CD8-positive, alpha-beta memory T cell (primary cell): ENCODE measurements around the gene NF1. TPM values are rescaled to one million over a fixed set of nuclear protein-coding genes. Genes with fewer than 3 reads are reported as not detected.
"Not testable (repeated sequence)": the region's sequence is repeated elsewhere in the genome, so short reads cannot be mapped to it uniquely, and the experiment has no call there.

Experiments
- CTCF ChIA-PET: fragments of 350-600 bp; sonication (Branson Sonifier 250); formaldehyde crosslinking; loops from one replicate; lab custom pipeline; 2021; ENCODE audit warnings: antibody characterized with exemption; lab: Charles Lee
- POLR2A ChIA-PET: fragments of 350-600 bp; sonication (Branson Sonifier 250); formaldehyde crosslinking; loops from one replicate; lab custom pipeline; 2021; ENCODE audit warnings: antibody characterized with exemption; lab: Charles Lee
- DNase-seq, 5 donors: peaks; one replicate each; pipeline versions ENCODE4 v3.0.0 to v3.0.0-alpha.2; 2020 to 2022; ENCODE audit warnings: mixed read lengths in 1 of 5
- H3K27ac ChIP-seq: one replicate; pipeline ENCODE4 v1.7.0; 2013; ENCODE audit warnings: low read depth, mild to moderate bottlenecking, low read length, moderate library complexity
- H3K27me3 ChIP-seq: 2 replicates; pipeline ENCODE4 v1.7.0; 2013; ENCODE audit warnings: low read length, mild to moderate bottlenecking; ENCODE audit not compliant: insufficient read depth, poor library complexity, severe bottlenecking
- H3K36me3 ChIP-seq: 2 replicates; pipeline ENCODE4 v1.7.0; 2013; ENCODE audit warnings: mild to moderate bottlenecking, low read length, moderate library complexity; ENCODE audit not compliant: insufficient read depth
- H3K4me1 ChIP-seq: 2 replicates; pipeline ENCODE4 v1.7.0; 2013; ENCODE audit warnings: mild to moderate bottlenecking, low read length, moderate library complexity; ENCODE audit not compliant: insufficient read depth
- H3K4me3 ChIP-seq: 2 replicates; pipeline ENCODE4 v1.7.0; 2013; ENCODE audit warnings: mild to moderate bottlenecking, low read length
- H3K9me3 ChIP-seq: 2 replicates; pipeline ENCODE4 v1.7.0; 2013; ENCODE audit warnings: mild to moderate bottlenecking, low read length
- H3K27ac Mint-ChIP-seq, 8 donors: one replicate each; pipeline ENCODE4 v1.8.0; 2020 to 2021; ENCODE audit warnings: mixed read lengths in 8 of 8, mild to moderate bottlenecking in 6 of 8, inconsistent platforms in 3 of 8, moderate library complexity in 3 of 8
- H3K27me3 Mint-ChIP-seq, 2 donors: one replicate each; pipeline ENCODE4 v1.8.0; 2020 to 2021; ENCODE audit warnings: mixed read lengths in 2 of 2, mild to moderate bottlenecking in 1 of 2, moderate library complexity in 1 of 2
- H3K36me3 Mint-ChIP-seq, 3 donors: one replicate each; pipeline ENCODE4 v1.8.0; 2020 to 2021; ENCODE audit warnings: mixed read lengths in 3 of 3, inconsistent platforms in 1 of 3, mild to moderate bottlenecking in 1 of 3
- H3K4me1 Mint-ChIP-seq, 3 donors: one replicate each; pipeline ENCODE4 v1.8.0; 2020 to 2021; ENCODE audit warnings: mixed read lengths in 3 of 3, inconsistent platforms in 1 of 3, mild to moderate bottlenecking in 1 of 3
- H3K4me3 Mint-ChIP-seq, 7 donors: one replicate each; pipeline ENCODE4 v1.8.0; 2020 to 2021; ENCODE audit warnings: mixed read lengths in 7 of 7, mild to moderate bottlenecking in 6 of 7, moderate library complexity in 4 of 7, inconsistent platforms in 2 of 7
- H3K9me3 Mint-ChIP-seq, 5 donors: one replicate each; pipeline ENCODE4 v1.8.0; 2020 to 2022; ENCODE audit warnings: mixed read lengths in 5 of 5, mild to moderate bottlenecking in 3 of 5, moderate library complexity in 2 of 5, inconsistent platforms in 1 of 5
- polyA plus RNA-seq: library from polyadenylated mRNA; unstranded; fragments of 300-500 nt; fragmentation: Illumina TruSeq; gene quantifications from one replicate; pipeline ENCODE4 v1.2.3, GENCODE V29; 2021
- total RNA-seq, 2 experiments: library from RNA; stranded (reverse); gene quantifications; one replicate each; pipeline ENCODE4 v1.2.3, GENCODE V29; 2021

NF1 gene
- total and polyA plus RNA-seq, 3 experiments from 2014 or later: 5.8 to 22.8 (median 22.8) TPM

DNA sequence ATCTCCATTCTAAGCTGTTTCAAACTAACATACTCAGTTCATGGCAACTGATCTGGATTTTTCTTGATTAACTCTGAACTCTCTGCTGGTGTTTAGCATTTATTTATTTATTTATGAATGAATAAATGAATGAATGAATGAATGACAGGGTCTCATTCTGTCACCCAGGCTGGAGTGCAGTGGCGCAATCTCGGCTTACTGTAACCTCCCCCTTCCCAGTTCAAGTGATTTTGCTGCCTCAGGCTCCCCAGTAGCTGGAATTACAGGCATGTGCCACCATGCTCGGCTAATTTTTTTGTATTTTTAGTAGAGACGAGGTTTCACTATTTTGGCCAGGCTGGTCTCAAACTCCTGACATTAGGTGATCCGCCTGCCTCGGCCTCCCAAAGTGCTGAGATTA, 62.1 kb downstream of the NF1 start:
- H3K27ac ChIP-seq, H3K4me3 ChIP-seq, DNase-seq, H3K9me3 ChIP-seq, H3K27ac Mint-ChIP-seq, CTCF ChIA-PET, H3K4me3 Mint-ChIP-seq, POLR2A ChIA-PET, H3K27me3 Mint-ChIP-seq, H3K27me3 ChIP-seq, H3K36me3 ChIP-seq, H3K9me3 Mint-ChIP-seq: not testable (repeated sequence)
- H3K36me3 Mint-ChIP-seq: peaks cover 5 to 15% (median 9%) of the 10 kb centered on the region in 3 donors
- peaks cover 16% of the 10 kb centered on the region for H3K4me1 ChIP-seq
- peaks cover 14 to 32% (median 24%) of the 10 kb centered on the region in 3 donors for H3K4me1 Mint-ChIP-seq

DNA sequence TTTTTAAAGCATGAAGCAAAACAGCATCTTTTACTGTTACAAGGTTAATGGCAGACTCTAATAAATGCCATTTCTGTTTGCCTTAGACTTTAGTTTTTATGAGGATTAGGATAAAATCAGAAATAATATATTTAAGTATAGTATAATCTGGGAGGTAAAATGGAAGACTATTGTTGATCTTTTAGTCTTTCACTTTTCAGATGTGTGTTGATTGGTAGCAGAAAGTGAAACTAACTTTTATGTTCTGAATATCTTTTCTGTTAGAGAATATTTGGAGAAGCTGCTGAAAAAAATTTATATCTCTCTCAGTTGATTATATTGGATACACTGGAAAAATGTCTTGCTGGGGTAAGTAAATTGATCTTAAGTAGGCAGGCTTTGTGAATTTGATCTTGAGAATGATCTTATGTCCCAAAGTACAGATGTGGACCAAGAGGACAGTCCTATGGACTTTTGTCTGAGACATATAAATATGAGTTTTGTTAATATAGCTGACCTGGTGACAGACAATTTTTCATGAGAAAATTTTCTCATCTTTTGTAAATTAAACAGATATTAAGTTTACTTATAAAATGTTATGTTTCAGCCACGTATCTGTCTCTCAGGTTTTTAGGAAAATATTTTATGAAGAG, 64.1 kb downstream of the NF1 start:
- DNase-seq: peak in 2 of 5 donors; percentile 20 to 23

DNA sequence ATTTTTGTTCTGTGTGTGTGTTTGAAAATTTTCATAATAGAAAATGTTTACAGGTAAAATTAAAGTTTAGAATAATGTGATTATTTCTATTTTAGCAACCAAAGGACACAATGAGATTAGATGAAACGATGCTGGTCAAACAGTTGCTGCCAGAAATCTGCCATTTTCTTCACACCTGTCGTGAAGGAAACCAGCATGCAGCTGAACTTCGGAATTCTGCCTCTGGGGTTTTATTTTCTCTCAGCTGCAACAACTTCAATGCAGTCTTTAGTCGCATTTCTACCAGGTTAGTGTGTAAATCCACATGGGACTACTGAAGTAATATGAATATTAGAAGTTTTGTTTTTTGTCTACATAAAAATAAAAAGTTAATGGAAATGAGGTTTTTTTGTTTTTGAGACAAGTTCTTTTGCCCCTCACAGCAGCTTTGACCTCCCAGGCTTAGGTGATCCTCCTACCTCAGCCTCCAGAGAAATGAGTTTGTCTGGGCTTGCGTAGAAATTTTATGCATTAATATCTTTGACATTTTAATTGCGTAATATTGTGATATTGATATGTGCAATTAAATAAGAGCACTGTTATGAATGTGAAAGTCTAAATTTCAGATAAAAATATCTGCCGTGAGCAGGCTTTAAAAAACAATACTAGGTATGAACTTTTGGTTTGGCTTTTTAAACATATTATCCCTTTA, 68.5 kb downstream of the NF1 start:
- Histone ChIP-seq H3K27me3 (no peaks in the 10 kb centered on the region), H3K9me3 (no peaks in the 10 kb centered on the region), H3K4me3 (no peak overlapping the region), H3K27ac (no peak overlapping the region), H3K4me1 (peaks cover 12% of the 10 kb centered on the region), H3K36me3 (no peaks in the 10 kb centered on the region)
- POLR2A ChIA-PET: no interaction called here
- peaks cover 11 to 24% (median 19%) of the 10 kb centered on the region in 3 donors for H3K4me1 Mint-ChIP-seq
- H3K36me3 Mint-ChIP-seq: peaks cover 0 to 13% (median 3%) of the 10 kb centered on the region in 3 donors
- H3K27me3 Mint-ChIP-seq: no peaks in the 10 kb centered on the region
- DNase-seq: no peak
- no peaks in the 10 kb centered on the region for H3K9me3 Mint-ChIP-seq
- no peak overlapping the region for H3K4me3 Mint-ChIP-seq
- no peak overlapping the region for H3K27ac Mint-ChIP-seq
- CTCF ChIA-PET: no interaction called here

More for the DNA sequence above, 64.1 kb downstream of the NF1 start:
- H3K4me3 ChIP-seq: peak overlapping the region; percentile 52
- no peaks in the 10 kb centered on the region for H3K36me3 ChIP-seq
- H3K4me1 Mint-ChIP-seq: peaks cover 14 to 25% (median 24%) of the 10 kb centered on the region in 3 donors
- peaks cover 3 to 13% (median 3%) of the 10 kb centered on the region in 3 donors for H3K36me3 Mint-ChIP-seq
- no peaks in the 10 kb centered on the region for H3K27me3 ChIP-seq
- no peaks in the 10 kb centered on the region for H3K9me3 ChIP-seq
- H3K4me1 ChIP-seq: peaks cover 16% of the 10 kb centered on the region
- POLR2A ChIA-PET: no interaction called here
- H3K27me3 Mint-ChIP-seq: no peaks in the 10 kb centered on the region
- peak overlapping the region; percentile 82 to 90 (median 84) for H3K4me3 Mint-ChIP-seq
- CTCF ChIA-PET: no interaction called here
- H3K9me3 Mint-ChIP-seq: no peaks in the 10 kb centered on the region
- peak overlapping the region; percentile 51 to 94 (median 87) for H3K27ac Mint-ChIP-seq
- no peak overlapping the region for H3K27ac ChIP-seq

DNA sequence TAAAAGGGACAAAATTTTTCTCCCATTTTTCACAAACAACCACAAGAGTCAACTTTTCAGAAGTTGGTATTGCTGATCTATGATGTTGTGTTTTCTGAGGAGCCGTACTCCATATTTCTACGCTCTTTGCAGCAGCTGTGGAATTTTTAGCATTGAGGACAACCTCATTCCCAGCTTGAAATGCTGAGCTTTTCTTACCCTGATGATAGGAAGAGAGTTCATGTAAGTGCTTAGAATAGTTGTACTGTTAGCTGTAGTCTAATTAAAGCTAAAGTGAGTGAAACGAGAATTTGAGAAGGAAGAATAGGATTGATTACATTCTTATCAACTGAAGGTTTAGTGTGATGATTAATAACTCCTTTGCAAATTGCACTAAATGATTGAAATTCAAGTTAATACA, 72.3 kb downstream of the NF1 start:
- Mint-ChIP-seq H3K27ac (no peak overlapping the region), H3K4me1 (no peaks in the 10 kb centered on the region), H3K36me3 (peaks cover 0 to 17% (median 2%) of the 10 kb centered on the region in 3 donors), H3K27me3 (no peaks in the 10 kb centered on the region), H3K4me3 (no peak overlapping the region), H3K9me3 (no peaks in the 10 kb centered on the region)
- CTCF ChIA-PET: interaction anchor here (1.1 kb wide), 1 partner anchor 26 kb away, joined by 3 read pairs; no protein-coding TSS in a partner anchor
- Histone ChIP-seq H3K27me3 (no peaks in the 10 kb centered on the region), H3K4me1 (no peaks in the 10 kb centered on the region), H3K9me3 (no peaks in the 10 kb centered on the region), H3K4me3 (no peak overlapping the region), H3K36me3 (no peaks in the 10 kb centered on the region), H3K27ac (no peak overlapping the region)
- POLR2A ChIA-PET: no interaction called here
- DNase-seq: no peak

DNA sequence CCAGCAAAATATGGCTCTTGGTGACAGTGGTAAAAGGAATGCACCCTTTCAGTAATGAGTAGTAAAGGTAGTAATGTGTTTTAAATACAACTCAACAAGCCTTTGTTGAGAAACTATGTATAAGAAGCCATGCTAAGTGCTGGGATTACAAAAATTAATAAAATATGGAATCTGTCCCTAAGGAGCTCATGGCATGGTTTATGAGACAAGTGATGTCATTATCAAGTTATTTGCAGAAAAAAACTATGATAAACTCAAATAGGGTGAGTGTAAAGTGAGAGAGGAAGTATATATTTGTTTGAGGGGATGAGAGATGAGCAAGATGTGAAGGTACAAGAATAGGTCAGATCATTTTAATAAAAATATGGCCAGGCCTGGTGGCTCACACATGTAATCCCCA, 76.9 kb downstream of the NF1 start:
- CTCF ChIA-PET: no interaction called here
- POLR2A ChIA-PET: no interaction called here
- Histone ChIP-seq H3K9me3 (no peaks in the 10 kb centered on the region), H3K4me1 (no peaks in the 10 kb centered on the region), H3K4me3 (no peak overlapping the region), H3K36me3 (no peaks in the 10 kb centered on the region), H3K27ac (no peak overlapping the region), H3K27me3 (no peaks in the 10 kb centered on the region)
- no peaks in the 10 kb centered on the region for H3K9me3 Mint-ChIP-seq
- H3K4me3 Mint-ChIP-seq: no peak overlapping the region
- no peak overlapping the region for H3K27ac Mint-ChIP-seq
- no peaks in the 10 kb centered on the region for H3K27me3 Mint-ChIP-seq
- no peak for DNase-seq
- H3K4me1 Mint-ChIP-seq: no peaks in the 10 kb centered on the region
- H3K36me3 Mint-ChIP-seq: peaks cover 0 to 6% (median 5%) of the 10 kb centered on the region in 3 donors

DNA sequence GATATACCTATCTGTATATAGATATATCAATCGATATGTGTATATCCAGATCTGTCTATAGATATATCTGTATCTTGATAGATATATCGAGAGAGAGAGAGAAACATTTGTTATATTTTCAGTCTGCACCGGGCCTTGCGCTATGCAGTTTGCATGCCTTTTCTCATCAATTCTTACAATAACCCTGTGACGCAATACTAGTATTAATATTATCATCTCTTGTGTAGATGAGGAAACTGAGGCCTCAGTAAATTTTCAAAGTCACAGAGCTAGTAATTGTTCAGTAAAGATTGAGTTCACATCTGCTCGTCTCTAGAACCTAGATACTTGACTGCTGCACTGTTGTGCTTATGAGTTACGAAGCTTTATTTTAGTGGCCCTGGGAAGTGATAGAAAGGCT, 77.6 kb downstream of the NF1 start:
- no peaks in the 10 kb centered on the region for H3K9me3 ChIP-seq
- Mint-ChIP-seq H3K4me1 (no peaks in the 10 kb centered on the region), H3K27me3 (no peaks in the 10 kb centered on the region), H3K4me3 (no peak overlapping the region), H3K27ac (no peak overlapping the region), H3K36me3 (peaks cover 0 to 8% (median 5%) of the 10 kb centered on the region in 3 donors), H3K9me3 (no peaks in the 10 kb centered on the region)
- H3K27me3 ChIP-seq: no peaks in the 10 kb centered on the region
- no peak overlapping the region for H3K27ac ChIP-seq
- DNase-seq: no peak
- H3K4me1 ChIP-seq: no peaks in the 10 kb centered on the region
- ChIA-PET CTCF (no interaction called here), POLR2A (no interaction called here)
- no peaks in the 10 kb centered on the region for H3K36me3 ChIP-seq
- no peak overlapping the region for H3K4me3 ChIP-seq

DNA sequence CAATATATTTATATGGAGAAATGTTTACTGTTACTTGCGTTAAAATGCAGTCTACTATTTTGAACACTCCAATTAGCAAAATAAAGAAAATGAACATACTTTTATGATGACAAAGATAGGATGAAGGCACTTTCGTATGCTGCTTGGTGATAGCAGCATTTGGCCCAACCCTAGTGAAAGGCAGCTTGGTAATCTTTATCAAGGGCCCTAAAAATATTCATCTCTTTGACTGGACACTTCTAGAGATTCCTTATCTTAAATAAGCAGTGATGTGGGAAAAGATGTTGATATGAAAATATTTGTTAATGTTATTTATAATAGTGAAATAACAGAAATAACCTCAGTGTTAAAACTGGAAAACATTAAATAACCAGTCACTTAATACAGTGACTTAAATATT, 79.4 kb downstream of the NF1 start:
- Histone ChIP-seq H3K4me3 (no peak overlapping the region), H3K9me3 (no peaks in the 10 kb centered on the region), H3K27me3 (no peaks in the 10 kb centered on the region), H3K4me1 (no peaks in the 10 kb centered on the region), H3K27ac (no peak overlapping the region), H3K36me3 (no peaks in the 10 kb centered on the region)
- Mint-ChIP-seq H3K4me3 (no peak overlapping the region), H3K9me3 (no peaks in the 10 kb centered on the region), H3K36me3 (peaks cover 0 to 9% (median 5%) of the 10 kb centered on the region in 3 donors), H3K4me1 (no peaks in the 10 kb centered on the region), H3K27ac (no peak overlapping the region), H3K27me3 (no peaks in the 10 kb centered on the region)
- POLR2A ChIA-PET: no interaction called here
- DNase-seq: no peak
- CTCF ChIA-PET: no interaction called here

DNA sequence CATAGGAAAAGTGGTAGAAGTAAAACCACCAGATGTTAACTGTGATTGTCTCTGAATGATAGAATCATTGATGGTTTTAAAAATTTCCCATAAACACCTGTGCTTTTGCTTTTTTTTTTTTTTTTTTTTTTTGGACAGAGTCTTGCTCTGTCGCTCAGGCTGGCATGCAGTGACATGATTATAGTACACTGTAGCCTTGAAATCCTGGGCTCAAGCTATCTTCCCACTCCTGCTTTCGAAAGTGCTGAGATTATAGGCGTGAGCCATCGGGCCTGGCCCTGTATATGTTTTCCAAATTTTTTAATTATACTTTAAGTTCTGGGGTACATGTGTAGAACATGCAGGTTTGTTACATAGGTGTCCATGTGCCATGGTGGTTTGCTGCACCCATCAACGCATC, 80.5 kb downstream of the NF1 start:
- CTCF ChIA-PET: interaction anchor here (0.7 kb wide), 1 partner anchor 17 kb away, joined by 3 read pairs; no protein-coding TSS in a partner anchor
- Mint-ChIP-seq H3K9me3 (no peaks in the 10 kb centered on the region), H3K36me3 (peaks cover 0 to 7% (median 2%) of the 10 kb centered on the region in 3 donors), H3K4me1 (no peaks in the 10 kb centered on the region), H3K27me3 (no peaks in the 10 kb centered on the region), H3K27ac (peak overlapping the region in 1 of 8 donors; percentile 91), H3K4me3 (no peak overlapping the region)
- POLR2A ChIA-PET: no interaction called here
- no peak overlapping the region for H3K4me3 ChIP-seq
- no peaks in the 10 kb centered on the region for H3K9me3 ChIP-seq
- no peak for DNase-seq
- H3K27me3 ChIP-seq: no peaks in the 10 kb centered on the region
- H3K4me1 ChIP-seq: no peaks in the 10 kb centered on the region
- H3K27ac ChIP-seq: no peak overlapping the region
- no peaks in the 10 kb centered on the region for H3K36me3 ChIP-seq
